ENCODE data around the gene OVOL1.

GRCh38 chr11:65744699-65745042 lies 42.2 kb upstream of the OVOL1 start:
- TF ChIP-seq CTCF (IDR thresholded peaks at IDR 0.05) = no peak
- no peak for TF ChIP-seq POLR2A (IDR thresholded peaks at IDR 0.05)

Data from adrenal gland (tissue), 5 donors.